ENCODE results near the gene GPR160.
"Not testable (repeated sequence)": the region's sequence is repeated elsewhere in the genome, so short reads cannot be mapped to it uniquely, and the experiment has no call there.

Gene GPR160

DNA sequence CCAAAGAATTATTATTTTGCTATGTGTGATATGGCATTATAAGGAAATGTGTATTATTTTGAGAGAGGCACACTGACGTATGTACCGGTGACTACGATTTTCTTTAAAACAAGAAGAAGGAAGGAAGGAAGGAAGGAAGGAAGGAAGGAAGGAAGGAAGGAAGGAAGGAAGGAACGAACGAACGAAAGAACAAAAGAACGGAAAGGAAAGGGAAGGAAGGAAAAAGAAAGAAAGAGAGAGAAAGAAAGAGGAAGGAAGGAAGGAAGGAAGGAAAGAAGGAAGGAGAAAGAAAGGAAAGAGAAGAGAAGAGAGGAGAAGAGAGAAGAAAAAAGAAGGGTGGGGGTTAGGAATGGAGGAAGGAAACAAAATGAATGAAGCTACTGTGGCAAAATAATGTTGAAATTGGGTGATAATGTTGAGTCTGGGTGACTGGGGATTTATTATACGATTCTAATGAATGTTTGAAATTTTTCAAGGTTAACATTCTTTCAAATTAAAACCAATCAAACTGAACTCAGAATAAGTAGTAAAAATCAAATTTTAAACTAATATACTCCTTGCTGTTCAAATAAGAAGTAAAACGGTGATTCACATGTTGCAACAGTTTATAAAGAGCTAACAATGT lies 73.5 kb downstream of the GPR160 start:
- no peak for DNase-seq (ENCODE audit: low read depth)

GRCh38 chr3:170114165-170114564 lies 76.4 kb downstream of the GPR160 start:
- DNase-seq (ENCODE audit: low read depth): not testable (repeated sequence)

DNA sequence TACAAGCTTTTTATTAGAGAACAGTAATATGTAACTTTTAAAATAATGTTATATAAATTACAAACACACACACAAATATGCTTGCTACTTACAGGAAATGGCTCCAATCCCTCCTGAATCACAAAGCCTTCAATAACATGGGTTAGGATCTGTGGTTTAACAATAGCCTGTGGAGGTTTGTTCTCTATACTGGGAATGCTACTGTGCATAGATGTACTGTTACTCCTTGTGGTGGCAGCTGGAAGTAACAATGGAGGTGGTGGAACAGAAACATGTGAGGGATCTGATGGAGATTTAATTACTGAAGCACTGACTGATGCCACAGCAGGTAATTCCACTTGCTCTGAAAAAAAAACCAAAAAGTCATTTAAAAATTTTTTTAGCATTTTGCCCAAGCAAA lies 79.3 kb downstream of the GPR160 start:
- DNase-seq (ENCODE audit: low read depth): no peak

DNA sequence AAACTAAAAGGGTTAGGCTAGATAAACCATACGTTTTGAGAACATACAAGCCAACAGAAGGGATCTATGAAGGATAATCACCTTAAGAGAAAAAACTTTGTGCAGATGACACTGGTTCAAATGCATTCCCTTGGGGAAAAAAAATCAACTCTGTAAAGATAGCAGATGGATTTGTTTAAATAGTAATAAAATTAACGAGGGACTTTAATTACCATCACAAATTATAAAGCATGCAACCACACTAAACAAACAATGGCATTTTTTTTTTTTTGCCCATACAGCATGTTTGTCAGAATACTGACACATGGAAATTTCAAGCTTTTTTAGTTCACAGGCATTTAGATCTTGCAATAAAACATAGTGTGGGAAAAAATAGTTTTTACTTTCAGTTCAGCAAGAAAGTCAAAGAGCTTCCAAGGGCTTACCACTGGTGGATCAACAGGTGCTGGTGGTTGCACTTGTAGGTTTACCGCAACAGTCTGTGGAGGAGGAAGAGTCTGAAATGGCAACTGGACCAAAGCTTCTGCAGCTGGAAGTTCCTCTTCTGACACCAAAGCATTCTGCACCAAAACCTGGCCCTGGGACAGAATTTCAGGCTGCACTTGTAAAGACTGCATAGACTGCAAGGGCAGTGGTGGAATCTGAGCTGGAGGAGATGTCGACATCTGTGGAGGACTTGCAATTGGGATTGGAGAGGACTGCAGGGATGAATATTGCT lies 90.6 kb downstream of the GPR160 start:
- DNase-seq (ENCODE audit: low read depth): no peak

DNA sequence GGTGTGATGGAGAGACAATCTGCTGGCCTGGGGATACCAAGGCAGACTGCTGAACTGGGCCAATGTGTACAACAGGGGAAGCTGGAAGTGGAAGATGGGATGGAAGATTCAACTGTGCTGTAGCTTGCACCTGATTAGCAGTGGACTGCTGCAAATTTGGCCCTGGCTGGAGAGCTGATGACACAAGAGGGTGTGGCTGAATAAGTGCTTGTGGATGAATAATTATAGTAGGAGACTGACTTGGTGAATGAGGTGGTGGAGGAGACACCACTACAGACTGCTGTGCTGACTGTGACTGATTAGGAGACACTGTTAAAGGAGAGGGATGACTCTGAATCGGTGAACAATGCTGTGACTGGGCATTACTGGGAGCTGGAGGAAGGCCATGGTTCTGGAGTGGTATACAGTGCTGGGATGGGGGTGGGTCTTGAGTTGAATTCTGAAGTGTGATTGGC lies 91.2 kb downstream of the GPR160 start:
- DNase-seq (ENCODE audit: low read depth): no peak

DNA sequence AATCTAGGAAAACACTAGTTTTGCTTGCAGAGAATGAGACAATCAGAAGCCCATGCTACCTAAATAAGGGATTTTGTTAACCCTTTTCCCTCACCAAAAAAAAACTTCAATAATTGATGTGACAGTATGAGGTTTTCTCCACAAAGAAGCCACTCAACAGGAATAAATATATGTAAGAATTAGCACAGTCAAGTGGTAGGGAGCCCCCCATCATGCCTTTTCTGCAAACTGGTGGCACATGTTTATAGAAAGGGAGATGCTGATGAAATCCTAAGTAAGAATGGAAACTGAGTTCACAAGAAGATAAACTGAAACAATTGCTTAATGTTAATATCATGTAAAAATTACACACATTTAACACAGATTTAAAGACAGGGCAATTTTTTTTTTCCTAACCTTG lies 92.7 kb downstream of the GPR160 start:
- no peak for DNase-seq (ENCODE audit: low read depth)

GRCh38 chr3:170132335-170132734 lies 94.5 kb downstream of the GPR160 start:
- no peak for DNase-seq (ENCODE audit: low read depth)
